ENCODE measurements around the gene HOXA7.

HOXA7 gene

GRCh38 chr7:27156508-27156898 lies at the start of gene HOXA7:
HOXA7 (minus strand) TSS chr7:27156675; CDS start chr7:27156545, 130 bp downstream.
- ChIA-PET POLR2A (interaction anchor here (0.5 to 2.3 kb wide), 15 partner anchors 8 to 1294 kb away, joined by 3 to 17 read pairs (median 4); partner anchors contain the start of genes HOXA11, HOXA4, HOXA5 and SKAP2), CTCF (interaction anchor here (0.7 to 2.8 kb wide), 5 partner anchors 13 to 1264 kb away, joined by 3 to 11 read pairs (median 3); partner anchors contain the start of gene HOXA5)
- peak within 1 kb of the TSS; percentile 69 for H3K4me3 ChIP-seq (ENCODE audit: low read depth, low read length)
- no peaks in the 10 kb centered on the region for H3K9me3 ChIP-seq (ENCODE audit: control insufficient read depth, insufficient read depth, low read depth, low read length)
- H3K4me1 ChIP-seq (ENCODE audit: control insufficient read depth, insufficient read depth, low read length), result peaks cover 13% of the 10 kb centered on the region
- peaks cover 0 to 8% of the 10 kb centered on the region in 2 experiments; a peak in 1 of 3 replicates for H3K36me3 ChIP-seq (ENCODE audit: control insufficient read depth in 2 of 2, insufficient read depth in 1 of 2, low read length in 2 of 2)
- H3K27ac ChIP-seq (ENCODE audit: extremely low read depth, low read depth, low read length), result peak within 1 kb of the TSS; percentile 94
- TF ChIP-seq ZNF768 (tag by site-specific recombination; IDR thresholded peaks at IDR 0.05) (no peak), ZBTB7A (tag by site-specific recombination; IDR thresholded peaks at IDR 0.05; ENCODE audit: low read depth) (no peak), REST (tag by site-specific recombination; IDR thresholded peaks at IDR 0.05) (no peak), ZNF302 (tag by site-specific recombination; IDR thresholded peaks at IDR 0.05; ENCODE audit: low read depth) (no peak), ZNF133 (tag by site-specific recombination; IDR thresholded peaks at IDR 0.05) (no peak), ZNF664 (tag by site-specific recombination; IDR thresholded peaks at IDR 0.05) (no peak), ZNF23 (tag by site-specific recombination; IDR thresholded peaks at IDR 0.05; ENCODE audit: borderline replicate concordance) (no peak), ZIC2 (tag by site-specific recombination; IDR thresholded peaks at IDR 0.05) (peak; percentile 77), ZNF843 (tag by site-specific recombination; IDR thresholded peaks at IDR 0.05) (0 out of 2 replicates have a peak, but pooled peaks have one; percentile 36), ZNF112 (tag by site-specific recombination; IDR thresholded peaks at IDR 0.05) (no peak), ZNF785 (tag by site-specific recombination; IDR thresholded peaks at IDR 0.05) (no peak), YY2 (tag by site-specific recombination; IDR thresholded peaks at IDR 0.05) (0 out of 2 replicates have a peak, but pooled peaks have one; percentile 26), ZBTB10 (tag by site-specific recombination; IDR thresholded peaks at IDR 0.05) (peak; percentile 84), SCRT1 (tag by site-specific recombination; IDR thresholded peaks at IDR 0.05; ENCODE audit: borderline replicate concordance) (no peak), ZNF449 (tag by site-specific recombination; IDR thresholded peaks at IDR 0.05) (peak; percentile 66), ZXDB (tag by site-specific recombination; IDR thresholded peaks at IDR 0.05) (peak; percentile 22; the same call in 1 of the 2 replicates), GFI1B (tag by site-specific recombination; IDR thresholded peaks at IDR 0.05) (peak; percentile 86), PRDM6 (tag by site-specific recombination; IDR thresholded peaks at IDR 0.05) (peak; percentile 49; the same call in 1 of the 2 replicates), BCL6B (tag by site-specific recombination; IDR thresholded peaks at IDR 0.05) (no peak), ZBTB48 (tag by site-specific recombination; IDR thresholded peaks at IDR 0.05) (no peak), ZNF248 (tag by site-specific recombination; IDR thresholded peaks at IDR 0.05) (no peak), ZNF791 (tag by site-specific recombination; IDR thresholded peaks at IDR 0.05) (no peak), SCRT2 (tag by site-specific recombination; IDR thresholded peaks at IDR 0.05) (peak; percentile 60; the same call in 1 of the 2 replicates), FEZF1 (tag by site-specific recombination; IDR thresholded peaks at IDR 0.05) (peak; percentile 69), EGR2 (tag by site-specific recombination; IDR thresholded peaks at IDR 0.05; ENCODE audit: low read depth) (peak; percentile 81), ZFHX2 (tag by site-specific recombination; conservative IDR thresholded peaks at IDR 0.05) (peak; percentile 97), GLIS1 (tag by site-specific recombination; IDR thresholded peaks at IDR 0.05) (peak; percentile 86)
